Transverse colon (tissue), 3 donors: Measurements from ENCODE around the gene HJV.

Source experiments
- CTCF ChIP-seq, 5 experiments: fragments of 200-600 bp in 3 of 5; fragments of 450-650 bp in 2 of 5; sonication (generic) in 3 of 5; IDR thresholded peaks; 1 replicate in 2 of 5; 2 replicates in 3 of 5; pipeline ENCODE4 v1.5.1; 2016 to 2017; ENCODE audit warnings: antibody characterized with exemption in 5 of 5, inconsistent platforms in 3 of 5, mild to moderate bottlenecking in 2 of 5, moderate library complexity in 1 of 5
- POLR2A ChIP-seq: fragments of 450-650 bp; IDR thresholded peaks from one replicate; pipeline ENCODE4 v1.6.1; 2016; ENCODE audit warnings: antibody characterized with exemption, mild to moderate bottlenecking, moderate library complexity

- TF ChIP-seq POLR2A (no peak), CTCF (IDR thresholded peaks at IDR 0.05) (no peak)
These were observed 14.9 kb upstream of the HJV start for GRCh38 chr1:146036241-146036964.
